HCT116 (cell line): ENCODE data around the gene ADAMTSL2. TPM values are rescaled to one million over a fixed set of nuclear protein-coding genes. Genes with fewer than 3 reads are reported as not detected.

Experiments
- ATAC-seq: fragments of 200-7000 bp; cut with Tn5 transposase; 2 replicates; pipeline ENCODE4 v1.9.1; 2020; ENCODE audit warnings: mild to moderate bottlenecking, moderate library complexity
- BruUV-seq: library from RNA; stranded (reverse); fragments of 400-500 nt; replicated peaks from 2 replicates; lab custom pipeline; 2021; lab: Mats Ljungman, UMichigan
- CTCF ChIA-PET: fragments of 300-600 bp; sonication (Branson Sonifier 250); formaldehyde crosslinking; loops from one replicate; lab custom pipeline; 2021; ENCODE audit warnings: antibody characterized with exemption; lab: Charles Lee
- POLR2A ChIA-PET: fragments of 300-600, 350-600 bp; sonication (Branson Sonifier 250); formaldehyde crosslinking; loops from one replicate; lab custom pipeline; 2021; ENCODE audit warnings: antibody characterized with exemption; lab: Charles Lee
- RAD21 ChIA-PET, 2 experiments: fragments of 300-600 bp; sonication (Branson Sonifier 250); formaldehyde crosslinking; loops; one replicate each; lab custom pipeline; 2023; ENCODE audit warnings: low total read pairs in 2 of 2; ENCODE audit not compliant: uncharacterized antibody in 2 of 2, unreplicated experiment in 2 of 2, low non-redundant PET in 1 of 2; lab: Charles Lee
- DNase-seq: peaks from one replicate; pipeline ENCODE4 v3.0.0-alpha.2; 2010; ENCODE audit warnings: low read depth, low spot score
- H2AFZ ChIP-seq: fragments of 200-600 bp; shearing (Covaris generic), sonication (generic); 2 replicates; pipeline ENCODE4 v1.6.1; 2017; ENCODE audit warnings: low read depth, mixed run types, mixed read lengths, antibody characterized with exemption, low read length; ENCODE audit not compliant: poor library complexity, severe bottlenecking
- H3K27ac ChIP-seq: 2 replicates; pipeline ENCODE4 v1.5.1; 2012; ENCODE audit warnings: low read depth, low read length
- H3K27me3 ChIP-seq: fragments of 200-600 bp; sonication (generic); 2 replicates; pipeline ENCODE4 v1.6.1; 2016; ENCODE audit warnings: mixed run types, low read length, mixed read lengths; ENCODE audit not compliant: insufficient read depth
- H3K36me3 ChIP-seq, 2 experiments: fragments of 200-500 bp in 1 of 2; fragments of 200-600 bp in 1 of 2; sonication (Bioruptor generic) in 1 of 2; sonication (generic) in 1 of 2; 2 replicates each; pipeline versions ENCODE4 v1.5.1 to v1.6.1; 2014 to 2016; ENCODE audit warnings: low read length in 2 of 2, inconsistent platforms in 1 of 2, mixed read lengths in 1 of 2, mixed run types in 1 of 2; ENCODE audit not compliant: insufficient read depth in 2 of 2, control insufficient read depth in 1 of 2
- H3K4me1 ChIP-seq, 2 experiments: fragments of 200-600 bp in 1 of 2; sonication (generic) in 1 of 2; 2 replicates each; pipeline versions ENCODE4 v1.5.1 to v1.6.1; 2012 to 2017; ENCODE audit warnings: low read length in 2 of 2, inconsistent platforms in 1 of 2, mild to moderate bottlenecking in 1 of 2, mixed read lengths in 1 of 2, mixed run types in 1 of 2, moderate library complexity in 1 of 2; ENCODE audit not compliant: insufficient read depth in 2 of 2, control insufficient read depth in 1 of 2
- H3K4me2 ChIP-seq: fragments of 200-600 bp; sonication (generic); 2 replicates; pipeline ENCODE4 v1.6.1; 2017; ENCODE audit warnings: mixed run types, low read length, mixed read lengths
- H3K4me3 ChIP-seq, 2 experiments: fragments of 200-600 bp in 1 of 2; sonication (generic) in 1 of 2; replicated peaks in 1 of 2; 2 replicates each; pipeline ENCODE4 v1.5.1; 2011 to 2016; ENCODE audit warnings: low read length in 2 of 2, control low read depth in 1 of 2, low read depth in 1 of 2, mild to moderate bottlenecking in 1 of 2, mixed read lengths in 1 of 2, mixed run types in 1 of 2
- H3K79me2 ChIP-seq: fragments of 200-600 bp; sonication (generic); 2 replicates; pipeline ENCODE4 v1.6.1; 2017; ENCODE audit warnings: mild to moderate bottlenecking, mixed run types, low read length, moderate library complexity, mixed read lengths; ENCODE audit not compliant: insufficient read depth
- H3K9ac ChIP-seq: fragments of 200-600 bp; sonication (generic); 2 replicates; pipeline ENCODE4 v1.6.1; 2016; ENCODE audit warnings: low read length, mixed read lengths
- H3K9me2 ChIP-seq: fragments of 200-600 bp; sonication (generic), shearing (Covaris generic); 2 replicates; pipeline ENCODE4 v1.6.1; 2017; ENCODE audit warnings: mixed run types, mild to moderate bottlenecking, moderate library complexity; ENCODE audit not compliant: insufficient read depth
- H3K9me3 ChIP-seq, 2 experiments: fragments of 200-500 bp in 1 of 2; fragments of 200-600 bp in 1 of 2; sonication (Bioruptor generic) in 1 of 2; sonication (generic) in 1 of 2; 2 replicates each; pipeline ENCODE4 v1.6.1; 2014 to 2017; ENCODE audit warnings: low read length in 2 of 2, mixed read lengths in 2 of 2, inconsistent platforms in 1 of 2, low read depth in 1 of 2, mild to moderate bottlenecking in 1 of 2, mixed run types in 1 of 2, moderate library complexity in 1 of 2; ENCODE audit not compliant: control insufficient read depth in 1 of 2, insufficient read depth in 1 of 2
- H4K20me1 ChIP-seq: fragments of 200-600 bp; sonication (generic), shearing (Covaris generic); 2 replicates; pipeline ENCODE4 v1.6.1; 2017; ENCODE audit warnings: mixed run types, mild to moderate bottlenecking, moderate library complexity; ENCODE audit not compliant: insufficient read depth
- ATF3 ChIP-seq: IDR thresholded peaks from 2 replicates; pipeline ENCODE4 v1.6.1; 2012
- CEBPB ChIP-seq: IDR thresholded peaks from 2 replicates; pipeline ENCODE4 v1.6.1; 2012; ENCODE audit warnings: low read depth
- EGR1 ChIP-seq: IDR thresholded peaks from 2 replicates; pipeline ENCODE4 v1.6.1; 2012; ENCODE audit warnings: low read depth
- ELF1 ChIP-seq: IDR thresholded peaks from 2 replicates; pipeline ENCODE4 v1.6.1; 2012; ENCODE audit warnings: low read depth, borderline replicate concordance
- EZH2 ChIP-seq: fragments of 200-600 bp; sonication (generic); IDR thresholded peaks from 2 replicates; pipeline ENCODE4 v1.6.1; 2017; ENCODE audit warnings: antibody characterized with exemption, mixed run types
- EZH2phosphoT487 ChIP-seq: fragments of 200-600 bp; IDR thresholded peaks from 2 replicates; pipeline ENCODE4 v1.6.1; 2018; ENCODE audit warnings: antibody characterized with exemption, borderline replicate concordance
- POLR2AphosphoS5 ChIP-seq: IDR thresholded peaks from 2 replicates; pipeline ENCODE4 v1.6.1; 2011; ENCODE audit warnings: mild to moderate bottlenecking, low read depth, low read length, moderate library complexity
- RAD21 ChIP-seq: IDR thresholded peaks from 2 replicates; pipeline ENCODE4 v1.6.1; 2012; ENCODE audit warnings: low read depth, mild to moderate bottlenecking
- SIN3A ChIP-seq: IDR thresholded peaks from 2 replicates; pipeline ENCODE4 v1.6.1; 2012; ENCODE audit warnings: low read depth
- SRF ChIP-seq: IDR thresholded peaks from 2 replicates; pipeline ENCODE4 v1.6.1; 2012; ENCODE audit warnings: low read depth
- TCF7L2 ChIP-seq: IDR thresholded peaks from 2 replicates; pipeline ENCODE4 v1.7.0; 2011; ENCODE audit warnings: borderline replicate concordance, inconsistent platforms; ENCODE audit not compliant: insufficient read depth, insufficient read length; ENCODE audit errors: extremely low read depth
- ZBTB33 ChIP-seq: IDR thresholded peaks from 2 replicates; pipeline ENCODE4 v1.6.1; 2011; ENCODE audit warnings: mild to moderate bottlenecking, low read length, moderate library complexity; ENCODE audit not compliant: insufficient replicate concordance; ENCODE audit errors: extremely low read depth
- ZFX ChIP-seq: fragments of 450-650 bp; IDR thresholded peaks from 2 replicates; pipeline ENCODE4 v1.6.1; 2017
- ZNF274 ChIP-seq: fragments of 200-500 bp; sonication (Bioruptor generic); IDR thresholded peaks from 2 replicates; pipeline ENCODE4 v1.6.1; 2014; ENCODE audit warnings: mild to moderate bottlenecking, low read depth, low read length, inconsistent platforms
- intact Hi-C: fragments of 100-400 bp; cut with micrococcal nuclease; formaldehyde crosslinking; loops from 2 replicates; pipeline ENCODE4 v1.10.0; 2022
- total RNA-seq: library from RNA; stranded (reverse); gene quantifications from one replicate; pipeline ENCODE4 v1.2.1, GENCODE V29; 2021; ENCODE audit not compliant: unreplicated experiment
- TF ChIP-seq, protein P1 (sequence below): IDR thresholded peaks from 2 replicates; pipeline ENCODE4 v1.6.1; 2012

ADAMTSL2 gene
- total RNA-seq, 1 experiment from 2014 or later = not detected

DNA sequence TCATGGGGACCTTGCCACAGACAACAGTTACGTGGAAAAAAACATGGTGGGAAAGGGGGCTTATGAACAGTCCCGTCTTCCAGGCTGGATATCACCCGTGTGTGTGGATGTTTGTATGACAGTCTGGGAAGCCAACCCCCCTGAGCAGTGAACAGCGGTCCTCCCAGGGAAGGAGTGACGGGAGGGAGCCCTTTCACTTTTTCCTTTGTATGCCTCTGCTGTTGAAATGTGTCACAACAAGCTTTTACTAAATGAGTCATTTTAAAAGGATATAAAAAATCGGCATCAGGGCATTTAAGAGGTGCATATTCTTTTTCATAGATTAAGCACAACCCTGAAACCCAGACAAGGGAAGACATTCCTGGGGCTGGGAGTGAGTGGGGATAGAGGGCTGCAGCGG is 14.8 kb upstream of the ADAMTSL2 start:
- no TSS peak for BruUV-seq

More for the DNA sequence above, 14.8 kb upstream of the ADAMTSL2 start:
- H2AFZ ChIP-seq = no peak overlapping the region
- no peak overlapping the region for H3K27ac ChIP-seq
- no peaks in the 10 kb centered on the region for H3K36me3 ChIP-seq
- TF ChIP-seq ATF3 (no peak), EZH2 (no peak), RAD21 (no peak), ZFX (no peak), SIN3A (no peak), EGR1 (no peak), ELF1 (no peak), TCF7L2 (no peak), ZBTB33 (no peak), SRF (no peak), CEBPB (no peak), ZNF274 (no peak), EZH2phosphoT487 (no peak), POLR2AphosphoS5 (no peak)
- TF ChIP-seq, protein P1, sequence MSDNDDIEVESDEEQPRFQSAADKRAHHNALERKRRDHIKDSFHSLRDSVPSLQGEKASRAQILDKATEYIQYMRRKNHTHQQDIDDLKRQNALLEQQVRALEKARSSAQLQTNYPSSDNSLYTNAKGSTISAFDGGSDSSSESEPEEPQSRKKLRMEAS = no peak
- H3K27me3 ChIP-seq = no peaks in the 10 kb centered on the region
- H3K9ac ChIP-seq = no peak overlapping the region
- H3K4me1 ChIP-seq = peaks cover 0 to 12% of the 10 kb centered on the region in 2 experiments; a peak in 2 of 4 replicates
- POLR2A ChIA-PET = no interaction called here
- RAD21 ChIA-PET = no interaction called here
- CTCF ChIA-PET = no interaction called here
- no peak overlapping the region for H3K4me2 ChIP-seq
- DNase-seq (no peak), ATAC-seq (no peak)
- H3K79me2 ChIP-seq = no peaks in the 10 kb centered on the region
- H3K4me3 ChIP-seq = no peak overlapping the region
- H4K20me1 ChIP-seq = no peaks in the 10 kb centered on the region
- intact Hi-C loops = no loop called here
- no peaks in the 10 kb centered on the region for H3K9me2 ChIP-seq
- H3K9me3 ChIP-seq = no peaks in the 10 kb centered on the region
